Common myeloid progenitor, CD34-positive (primary cell): ENCODE data around the gene BORCS5.

Experiments used
- CTCF ChIA-PET: fragments of 350-600 bp; sonication (Branson Sonifier 250); formaldehyde crosslinking; loops from one replicate; lab custom pipeline; 2021; ENCODE audit warnings: antibody characterized with exemption; lab: Charles Lee
- POLR2A ChIA-PET: fragments of 350-600 bp; sonication (Branson Sonifier 250); formaldehyde crosslinking; loops from one replicate; lab custom pipeline; 2021; ENCODE audit warnings: antibody characterized with exemption; lab: Charles Lee
- DNase-seq, 3 donors: peaks; one replicate each; pipeline versions ENCODE4 v3.0.0 to v3.0.0-alpha.2; 2013
- H3K27ac ChIP-seq, 2 experiments: 1 replicate in 1 of 2; 2 replicates in 1 of 2; pipeline ENCODE4 v1.7.0; 2013; ENCODE audit warnings: inconsistent platforms in 2 of 2, low read length in 2 of 2, mild to moderate bottlenecking in 2 of 2, low read depth in 1 of 2, moderate library complexity in 1 of 2; ENCODE audit not compliant: severe bottlenecking in 2 of 2, insufficient read depth in 1 of 2, poor library complexity in 1 of 2
- H3K27me3 ChIP-seq, 5 experiments: replicated peaks in 2 of 5; 1 replicate in 3 of 5; 2 replicates in 2 of 5; pipeline versions ENCODE4 v1.6.1 to v1.7.0; 2013; ENCODE audit warnings: low read length in 4 of 5, mild to moderate bottlenecking in 2 of 5, moderate library complexity in 2 of 5, inconsistent platforms in 1 of 5; ENCODE audit not compliant: insufficient read depth in 5 of 5, control insufficient read depth in 4 of 5
- H3K36me3 ChIP-seq, 4 experiments: 1 replicate in 2 of 4; 2 replicates in 2 of 4; pipeline versions ENCODE4 v1.6.1 to v1.7.0; 2013; ENCODE audit warnings: low read length in 3 of 4, control low read depth in 1 of 4, mild to moderate bottlenecking in 1 of 4; ENCODE audit not compliant: control insufficient read depth in 4 of 4, insufficient read depth in 4 of 4
- H3K4me1 ChIP-seq, 4 experiments: 1 replicate in 3 of 4; 2 replicates in 1 of 4; pipeline versions ENCODE4 v1.6.1 to v1.7.1; 2013; ENCODE audit warnings: low read length in 3 of 4, mild to moderate bottlenecking in 3 of 4, control low read depth in 1 of 4, inconsistent platforms in 1 of 4, moderate library complexity in 1 of 4; ENCODE audit not compliant: control insufficient read depth in 4 of 4, insufficient read depth in 4 of 4; ENCODE audit errors: control extremely low read depth in 1 of 4
- H3K4me3 ChIP-seq, 7 experiments: 1 replicate in 4 of 7; 2 replicates in 3 of 7; pipeline versions ENCODE4 v1.5.1 to v1.7.0; 2013; ENCODE audit warnings: mild to moderate bottlenecking in 7 of 7, low read length in 6 of 7, moderate library complexity in 6 of 7, inconsistent platforms in 2 of 7, low read depth in 2 of 7, control low read depth in 1 of 7; ENCODE audit not compliant: insufficient read depth in 4 of 7, control insufficient read depth in 1 of 7; ENCODE audit errors: extremely low read depth in 1 of 7
- H3K9me3 ChIP-seq, 5 experiments: 1 replicate in 4 of 5; 2 replicates in 1 of 5; pipeline versions ENCODE4 v1.6.1 to v1.7.1; 2013; ENCODE audit warnings: low read length in 4 of 5, mild to moderate bottlenecking in 2 of 5, inconsistent platforms in 1 of 5, low read depth in 1 of 5, moderate library complexity in 1 of 5; ENCODE audit not compliant: control insufficient read depth in 4 of 5, insufficient read depth in 2 of 5; ENCODE audit errors: control extremely low read depth in 1 of 5
- WGBS: methylation state at CpG from one replicate; pipeline ENCODE4 v1.1.5; 2013; ENCODE audit not compliant: insufficient coverage; 5-methylcytosine and 5-hydroxymethylcytosine counted together

BORCS5 gene

GRCh38 chr12:12480074-12480473 is 123.2 kb downstream of the BORCS5 start:
- no peak for DNase-seq
- 100% methylated on average over 4 of the region's 5 CpGs for WGBS
- no peaks in the 10 kb centered on the region for H3K9me3 ChIP-seq
- H3K4me3 ChIP-seq: no peak overlapping the region
- CTCF ChIA-PET: interaction anchor here (0.9 kb wide), 1 partner anchor 37 kb away, joined by 3 read pairs; no protein-coding TSS in a partner anchor
- H3K36me3 ChIP-seq: peaks cover 2 to 17% (median 7%) of the 10 kb centered on the region in 4 experiments
- POLR2A ChIA-PET: no interaction called here
- no peaks in the 10 kb centered on the region for H3K27me3 ChIP-seq
- H3K27ac ChIP-seq: no peak overlapping the region
- peaks cover 11 to 27% (median 19%) of the 10 kb centered on the region in 4 experiments for H3K4me1 ChIP-seq

GRCh38 chr12:12481631-12482030 is 124.8 kb downstream of the BORCS5 start:
- H3K4me1 ChIP-seq: peaks cover 11 to 27% (median 19%) of the 10 kb centered on the region in 4 experiments

GRCh38 chr12:12482150-12482761 is 125.4 kb downstream of the BORCS5 start:
- ChIA-PET CTCF (interaction anchor here (0.9 to 1.6 kb wide), 5 partner anchors 16 to 90 kb away, joined by 3 to 4 read pairs (median 4); no protein-coding TSS in a partner anchor), POLR2A (no interaction called here)
- H3K4me3 ChIP-seq: no peak overlapping the region
- H3K27me3 ChIP-seq: no peaks in the 10 kb centered on the region
- no peaks in the 10 kb centered on the region for H3K9me3 ChIP-seq
- peaks cover 0 to 6% (median 5%) of the 10 kb centered on the region in 4 experiments for H3K36me3 ChIP-seq
- peak overlapping the region in 1 of 2 experiments; percentile 11 for H3K27ac ChIP-seq
- H3K4me1 ChIP-seq: peaks cover 11 to 27% (median 19%) of the 10 kb centered on the region in 4 experiments
- 100% methylated on average over 2 of the region's 6 CpGs for WGBS
- peak; percentile 18 to 55 (median 38) for DNase-seq

More at GRCh38 chr12:12481631-12482030, 124.8 kb downstream of the BORCS5 start:
- POLR2A ChIA-PET: no interaction called here
- Histone ChIP-seq H3K9me3 (no peaks in the 10 kb centered on the region), H3K36me3 (peaks cover 0 to 12% (median 7%) of the 10 kb centered on the region in 4 experiments), H3K27me3 (no peaks in the 10 kb centered on the region), H3K27ac (peak overlapping the region in 1 of 2 experiments; percentile 11), H3K4me3 (no peak overlapping the region)
- 8% methylated on average over 2 of the region's 2 CpGs for WGBS
- CTCF ChIA-PET: interaction anchor here (1.0 to 1.6 kb wide), 4 partner anchors 16 to 89 kb away, joined by 3 to 4 read pairs (median 4); no protein-coding TSS in a partner anchor
- peak; percentile 21 to 86 (median 77) for DNase-seq

- peak in 2 of 3 donors; percentile 35 to 46 for DNase-seq
- Histone ChIP-seq H3K4me3 (no peak overlapping the region), H3K9me3 (no peaks in the 10 kb centered on the region), H3K27me3 (no peaks in the 10 kb centered on the region), H3K27ac (no peak overlapping the region), H3K4me1 (peaks cover 11 to 27% (median 19%) of the 10 kb centered on the region in 4 experiments), H3K36me3 (peaks cover 0 to 4% (median 2%) of the 10 kb centered on the region in 4 experiments)
- WGBS: 100% methylated on average over 6 of the region's 6 CpGs
- ChIA-PET CTCF (interaction anchor here (0.9 kb wide), 1 partner anchor 73 kb away, joined by 3 read pairs; no protein-coding TSS in a partner anchor), POLR2A (interaction anchor here (0.5 kb wide), 1 partner anchor 355 kb away, joined by 3 read pairs; no protein-coding TSS in a partner anchor)
Observed at GRCh38 chr12:12482959-12483358, 126.1 kb downstream of the BORCS5 start.

- Histone ChIP-seq H3K27me3 (no peaks in the 10 kb centered on the region), H3K27ac (no peak overlapping the region), H3K36me3 (peaks cover 0 to 4% (median 2%) of the 10 kb centered on the region in 4 experiments), H3K4me1 (peaks cover 11 to 27% (median 19%) of the 10 kb centered on the region in 4 experiments), H3K9me3 (no peaks in the 10 kb centered on the region), H3K4me3 (no peak overlapping the region)
- ChIA-PET CTCF (no interaction called here), POLR2A (interaction anchor here (0.5 kb wide), 1 partner anchor 355 kb away, joined by 3 read pairs; no protein-coding TSS in a partner anchor)
- 89% methylated on average over 3 of the region's 3 CpGs for WGBS
- no peak for DNase-seq
Observed at GRCh38 chr12:12483438-12483837, 126.6 kb downstream of the BORCS5 start.

GRCh38 chr12:12486661-12487240 is 129.9 kb downstream of the BORCS5 start:
- H3K36me3 ChIP-seq: peaks cover 0 to 2% (median 0%) of the 10 kb centered on the region in 4 experiments
- ChIA-PET POLR2A (no interaction called here), CTCF (no interaction called here)
- WGBS: 96% methylated on average over 4 of the region's 6 CpGs
- H3K27me3 ChIP-seq: no peaks in the 10 kb centered on the region
- DNase-seq: no peak
- no peak overlapping the region for H3K27ac ChIP-seq
- no peak overlapping the region for H3K4me3 ChIP-seq
- no peaks in the 10 kb centered on the region for H3K9me3 ChIP-seq
- H3K4me1 ChIP-seq: peaks cover 9 to 18% (median 14%) of the 10 kb centered on the region in 4 experiments
